ENCODE results near the gene PPARGC1A. TPM values are rescaled to one million over a fixed set of nuclear protein-coding genes. Genes with fewer than 3 reads are reported as not detected.

The PPARGC1A gene
- total and polyA plus RNA-seq, 2 donors (not counting 1 experiment from before 2014, with no cell fraction given) = not detected

DNA sequence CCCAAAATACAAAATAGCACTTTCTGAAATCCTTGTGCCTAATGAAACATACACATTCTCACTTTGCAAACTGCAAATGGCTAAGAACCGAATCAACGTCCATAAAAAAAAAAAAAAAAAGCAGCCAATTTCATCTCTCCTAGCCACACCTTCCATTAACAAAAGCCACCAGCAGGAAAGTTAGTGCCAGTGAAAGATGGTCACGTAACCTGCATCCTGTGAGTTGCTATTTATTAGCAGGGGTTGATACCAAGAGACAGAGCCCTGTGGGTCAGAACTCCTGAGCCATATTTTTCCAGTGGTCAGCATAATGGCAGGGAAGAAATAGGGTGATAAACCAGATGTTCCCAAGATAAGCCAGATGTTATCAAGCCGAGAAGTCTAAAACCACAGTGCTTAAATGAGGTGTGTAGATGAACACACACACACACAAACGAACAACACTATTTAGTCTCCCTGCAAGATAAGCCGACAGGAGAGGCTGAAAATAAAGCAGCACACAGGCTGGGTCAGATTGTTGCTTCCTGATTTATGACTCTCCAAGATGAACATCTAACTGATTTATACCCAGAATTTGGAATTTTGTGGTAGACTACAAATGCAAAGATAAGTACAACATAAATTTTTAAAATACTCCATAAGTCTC is 11.5 kb downstream of the PPARGC1A start:
- no peak for DNase-seq
- POLR2A ChIA-PET = no interaction called here
- H3K4me3 ChIP-seq (ENCODE audit: control extremely low read depth in 1 of 5, extremely low read depth in 1 of 5, insufficient read depth in 1 of 5, low read depth in 2 of 5, low read length in 4 of 5) = no peak overlapping the region
- Mint-ChIP-seq H3K27ac (no peak overlapping the region), H3K9me3 (ENCODE audit: insufficient read depth) (no peaks in the 10 kb centered on the region), H3K4me1 (no peaks in the 10 kb centered on the region), H3K27me3 (no peaks in the 10 kb centered on the region), H3K4me3 (no peak overlapping the region)
- no peak overlapping the region for H3K27ac ChIP-seq (ENCODE audit: low read length in 2 of 2)
- TF ChIP-seq CTCF (IDR thresholded peaks at IDR 0.05) = no peak
- TF ChIP-seq EZH2 (IDR thresholded peaks at IDR 0.05; ENCODE audit: borderline replicate concordance, insufficient read depth, low read depth, low read length, poor library complexity, severe bottlenecking) = no peak
- WGBS (ENCODE audit: insufficient coverage) = 100% methylated on average over 1 of the region's 6 CpGs
- no peaks in the 10 kb centered on the region for H3K36me3 ChIP-seq (replicated peaks in 1 of 2; ENCODE audit: control extremely low read depth in 1 of 2, control insufficient read depth in 1 of 2, extremely low read depth in 1 of 2, insufficient read depth in 2 of 2, low read length in 1 of 2)
- no peaks in the 10 kb centered on the region for H3K9me3 ChIP-seq (ENCODE audit: control extremely low read depth in 1 of 3, control insufficient read depth in 2 of 3, insufficient read depth in 1 of 3, low read length in 2 of 3)
- H4K20me1 ChIP-seq (ENCODE audit: control insufficient read depth, insufficient read depth, low read length, poor library complexity, severe bottlenecking) = no peaks in the 10 kb centered on the region
- no peak overlapping the region for H3K9ac ChIP-seq (ENCODE audit: low read length)
- H3K79me2 ChIP-seq (ENCODE audit: control insufficient read depth, insufficient read depth, low read length) = no peaks in the 10 kb centered on the region
- no peak for ATAC-seq (ENCODE audit: low read depth)
- H2AFZ ChIP-seq (ENCODE audit: insufficient read depth, low read depth, low read length, poor library complexity, severe bottlenecking) = no peak overlapping the region
- CTCF ChIA-PET = no interaction called here
- no peak overlapping the region for H3K4me2 ChIP-seq (replicated peaks; ENCODE audit: low read depth, low read length, poor library complexity, severe bottlenecking)
- intact Hi-C loops (cut with micrococcal nuclease) = no loop called here
- H3K4me1 ChIP-seq (ENCODE audit: control insufficient read depth in 2 of 2, insufficient read depth in 2 of 2, low read length in 2 of 2) = no peaks in the 10 kb centered on the region
- H3K27me3 ChIP-seq (replicated peaks in 1 of 4; ENCODE audit: control extremely low read depth in 1 of 4, control insufficient read depth in 3 of 4, insufficient read depth in 4 of 4, low read length in 3 of 4) = no peaks in the 10 kb centered on the region

- DNase-seq (no peak), ATAC-seq (ENCODE audit: low read depth) (no peak)
- Histone ChIP-seq H2AFZ (ENCODE audit: insufficient read depth, low read depth, low read length, poor library complexity, severe bottlenecking) (no peak overlapping the region), H3K36me3 (replicated peaks in 1 of 2; ENCODE audit: control extremely low read depth in 1 of 2, control insufficient read depth in 1 of 2, extremely low read depth in 1 of 2, insufficient read depth in 2 of 2, low read length in 1 of 2) (no peaks in the 10 kb centered on the region), H3K27ac (ENCODE audit: low read length in 2 of 2) (no peak overlapping the region), H3K4me3 (ENCODE audit: control extremely low read depth in 1 of 5, extremely low read depth in 1 of 5, insufficient read depth in 1 of 5, low read depth in 2 of 5, low read length in 4 of 5) (no peak overlapping the region), H3K4me1 (ENCODE audit: control insufficient read depth in 2 of 2, insufficient read depth in 2 of 2, low read length in 2 of 2) (no peaks in the 10 kb centered on the region), H3K9me3 (ENCODE audit: control extremely low read depth in 1 of 3, control insufficient read depth in 2 of 3, insufficient read depth in 1 of 3, low read length in 2 of 3) (no peaks in the 10 kb centered on the region), H3K9ac (ENCODE audit: low read length) (no peak overlapping the region), H3K79me2 (ENCODE audit: control insufficient read depth, insufficient read depth, low read length) (no peaks in the 10 kb centered on the region), H4K20me1 (ENCODE audit: control insufficient read depth, insufficient read depth, low read length, poor library complexity, severe bottlenecking) (no peaks in the 10 kb centered on the region), H3K4me2 (replicated peaks; ENCODE audit: low read depth, low read length, poor library complexity, severe bottlenecking) (no peak overlapping the region), H3K27me3 (replicated peaks in 1 of 4; ENCODE audit: control extremely low read depth in 1 of 4, control insufficient read depth in 3 of 4, insufficient read depth in 4 of 4, low read length in 3 of 4) (no peaks in the 10 kb centered on the region)
- Mint-ChIP-seq H3K4me3 (no peak overlapping the region), H3K27ac (no peak overlapping the region), H3K27me3 (no peaks in the 10 kb centered on the region), H3K4me1 (no peaks in the 10 kb centered on the region), H3K9me3 (ENCODE audit: insufficient read depth) (no peaks in the 10 kb centered on the region)
- intact Hi-C loops (cut with micrococcal nuclease) = no loop called here
- WGBS (ENCODE audit: insufficient coverage) = 100% methylated on average over 1 of the region's 2 CpGs
- TF ChIP-seq EZH2 (IDR thresholded peaks at IDR 0.05; ENCODE audit: borderline replicate concordance, insufficient read depth, low read depth, low read length, poor library complexity, severe bottlenecking) = no peak
- no peak for TF ChIP-seq CTCF (IDR thresholded peaks at IDR 0.05)
- ChIA-PET CTCF (no interaction called here), POLR2A (no interaction called here)
These were observed 12.1 kb downstream of the PPARGC1A start for GRCh38 chr4:23877758-23878229.

Measured in B cell (primary cell).